Activated naive CD8-positive, alpha-beta T cell (primary cell): ENCODE results near the gene CARS1.

Experiments
- H3K27ac Mint-ChIP-seq: one replicate; pipeline ENCODE4 v1.8.0; 2021; ENCODE audit warnings: mixed read lengths
- H3K27me3 Mint-ChIP-seq: one replicate; pipeline ENCODE4 v1.8.0; 2021; ENCODE audit warnings: mixed read lengths
- H3K36me3 Mint-ChIP-seq: one replicate; pipeline ENCODE4 v1.8.0; 2021; ENCODE audit warnings: mixed read lengths
- H3K4me1 Mint-ChIP-seq: one replicate; pipeline ENCODE4 v1.8.0; 2021; ENCODE audit warnings: low read depth, mixed read lengths
- H3K4me3 Mint-ChIP-seq: one replicate; pipeline ENCODE4 v1.8.0; 2021; ENCODE audit warnings: mild to moderate bottlenecking, mixed read lengths
- H3K9me3 Mint-ChIP-seq: one replicate; pipeline ENCODE4 v1.8.0; 2021; ENCODE audit warnings: low read depth, mixed read lengths

CARS1 gene

DNA sequence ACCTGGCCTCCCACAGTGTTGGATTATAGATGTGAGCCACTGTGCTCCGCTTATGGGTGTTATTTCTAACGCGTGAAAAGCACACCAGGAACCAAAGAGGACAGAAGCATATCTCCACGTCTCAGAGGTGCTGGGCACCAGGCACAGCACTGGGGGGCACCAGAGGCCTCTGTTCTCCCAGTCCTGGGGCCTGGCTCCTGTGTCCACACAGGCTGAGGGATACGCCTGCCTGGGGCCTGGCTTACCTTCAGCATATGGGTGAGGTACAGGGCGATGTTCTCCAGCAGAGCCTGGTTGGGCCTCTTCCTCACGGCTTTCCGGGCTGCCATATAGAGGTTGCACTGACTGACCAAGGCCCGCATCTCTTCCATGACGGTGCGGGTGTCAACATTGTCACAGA, 40.4 kb downstream of the CARS1 start:
- peak overlapping the region; percentile 82 for H3K27ac Mint-ChIP-seq
- no peaks in the 10 kb centered on the region for H3K9me3 Mint-ChIP-seq
- H3K4me3 Mint-ChIP-seq, result peak overlapping the region; percentile 30
- H3K36me3 Mint-ChIP-seq, result peaks cover 13% of the 10 kb centered on the region
- H3K27me3 Mint-ChIP-seq, result no peaks in the 10 kb centered on the region
- H3K4me1 Mint-ChIP-seq, result peaks cover 80% of the 10 kb centered on the region

- no peaks in the 10 kb centered on the region for H3K9me3 Mint-ChIP-seq
- H3K4me1 Mint-ChIP-seq, result peaks cover 74% of the 10 kb centered on the region
- H3K27me3 Mint-ChIP-seq, result no peaks in the 10 kb centered on the region
- peak overlapping the region; percentile 34 for H3K27ac Mint-ChIP-seq
- H3K36me3 Mint-ChIP-seq, result peaks cover 13% of the 10 kb centered on the region
- H3K4me3 Mint-ChIP-seq, result no peak overlapping the region
Observed at GRCh38 chr11:3015796-3016195, 41.4 kb downstream of the CARS1 start.

- Mint-ChIP-seq H3K4me3 (peak overlapping the region; percentile 72), H3K27ac (peak overlapping the region; percentile 91), H3K36me3 (peaks cover 15% of the 10 kb centered on the region), H3K9me3 (no peaks in the 10 kb centered on the region), H3K4me1 (peaks cover 70% of the 10 kb centered on the region), H3K27me3 (no peaks in the 10 kb centered on the region)
Observed at GRCh38 chr11:3014943-3015342, 42.3 kb downstream of the CARS1 start.

DNA sequence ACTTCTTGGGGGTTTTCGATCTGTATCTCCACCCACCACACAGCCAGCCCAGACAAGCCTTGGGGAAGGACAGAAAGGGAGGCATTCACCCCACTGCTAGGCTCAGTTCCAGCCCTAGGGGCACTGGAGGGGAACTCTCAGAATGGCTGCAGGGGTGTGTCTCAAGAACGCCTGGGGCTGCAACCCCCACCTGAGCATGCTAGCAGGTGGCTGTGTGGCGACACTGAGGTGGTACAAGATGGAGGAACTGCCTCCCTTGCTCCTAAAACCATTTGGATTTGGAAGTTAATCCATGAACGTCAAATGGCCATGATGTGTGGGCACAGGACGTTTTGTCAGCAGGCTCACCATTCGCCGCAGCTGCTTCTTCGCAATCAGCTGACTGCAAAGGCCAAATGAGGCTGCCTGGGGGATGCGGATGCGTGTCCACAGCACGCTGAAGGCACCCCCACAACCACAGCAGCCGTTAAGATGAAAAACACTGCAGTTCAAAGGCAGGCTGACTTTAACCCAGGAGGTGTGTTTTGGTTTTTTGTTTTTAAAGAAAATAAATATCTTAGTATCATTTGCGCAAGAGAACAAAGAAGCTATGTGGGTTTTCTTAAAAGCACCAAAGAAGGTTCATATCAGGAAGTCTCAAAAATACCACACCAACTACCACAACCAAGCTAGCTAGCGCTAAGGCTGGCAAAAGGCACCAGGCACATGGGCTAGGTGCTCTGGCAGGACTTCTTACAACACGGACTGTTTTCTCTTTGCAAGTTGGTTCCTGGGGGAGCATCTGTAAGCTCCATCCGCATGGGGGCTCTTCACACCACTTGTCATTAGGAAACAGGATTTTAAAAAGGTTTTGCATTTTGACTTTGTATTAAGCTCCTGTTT, 42.9 kb downstream of the CARS1 start:
- Mint-ChIP-seq H3K9me3 (no peaks in the 10 kb centered on the region), H3K4me1 (peaks cover 76% of the 10 kb centered on the region), H3K27ac (peak overlapping the region; percentile 91), H3K4me3 (peak overlapping the region; percentile 72), H3K36me3 (peaks cover 17% of the 10 kb centered on the region), H3K27me3 (no peaks in the 10 kb centered on the region)

GRCh38 chr11:3011891-3012885, 45.0 kb downstream of the CARS1 start:
- Mint-ChIP-seq H3K36me3 (peaks cover 15% of the 10 kb centered on the region), H3K4me3 (no peak overlapping the region), H3K27me3 (no peaks in the 10 kb centered on the region), H3K9me3 (no peaks in the 10 kb centered on the region), H3K4me1 (peaks cover 79% of the 10 kb centered on the region), H3K27ac (no peak overlapping the region)

- H3K27me3 Mint-ChIP-seq, result no peaks in the 10 kb centered on the region
- H3K4me3 Mint-ChIP-seq, result no peak overlapping the region
- H3K36me3 Mint-ChIP-seq, result peaks cover 13% of the 10 kb centered on the region
- H3K27ac Mint-ChIP-seq, result no peak overlapping the region
- H3K4me1 Mint-ChIP-seq, result peaks cover 76% of the 10 kb centered on the region
- no peaks in the 10 kb centered on the region for H3K9me3 Mint-ChIP-seq
Observed at GRCh38 chr11:3010521-3011275, 46.5 kb downstream of the CARS1 start.

GRCh38 chr11:3010004-3010403, 47.2 kb downstream of the CARS1 start:
- Mint-ChIP-seq H3K4me1 (peaks cover 74% of the 10 kb centered on the region), H3K4me3 (peak overlapping the region; percentile 27), H3K27me3 (no peaks in the 10 kb centered on the region), H3K9me3 (no peaks in the 10 kb centered on the region), H3K27ac (peak overlapping the region; percentile 64), H3K36me3 (peaks cover 9% of the 10 kb centered on the region)

GRCh38 chr11:3009481-3009880, 47.7 kb downstream of the CARS1 start:
- H3K27me3 Mint-ChIP-seq, result no peaks in the 10 kb centered on the region
- peaks cover 70% of the 10 kb centered on the region for H3K4me1 Mint-ChIP-seq
- H3K36me3 Mint-ChIP-seq, result peaks cover 7% of the 10 kb centered on the region
- no peaks in the 10 kb centered on the region for H3K9me3 Mint-ChIP-seq
- no peak overlapping the region for H3K4me3 Mint-ChIP-seq
- H3K27ac Mint-ChIP-seq, result peak overlapping the region; percentile 78

GRCh38 chr11:3008746-3009336, 48.4 kb downstream of the CARS1 start:
- H3K27ac Mint-ChIP-seq, result peak overlapping the region; percentile 78
- H3K27me3 Mint-ChIP-seq, result no peaks in the 10 kb centered on the region
- H3K36me3 Mint-ChIP-seq, result peaks cover 7% of the 10 kb centered on the region
- no peaks in the 10 kb centered on the region for H3K9me3 Mint-ChIP-seq
- H3K4me1 Mint-ChIP-seq, result peaks cover 70% of the 10 kb centered on the region
- H3K4me3 Mint-ChIP-seq, result no peak overlapping the region

DNA sequence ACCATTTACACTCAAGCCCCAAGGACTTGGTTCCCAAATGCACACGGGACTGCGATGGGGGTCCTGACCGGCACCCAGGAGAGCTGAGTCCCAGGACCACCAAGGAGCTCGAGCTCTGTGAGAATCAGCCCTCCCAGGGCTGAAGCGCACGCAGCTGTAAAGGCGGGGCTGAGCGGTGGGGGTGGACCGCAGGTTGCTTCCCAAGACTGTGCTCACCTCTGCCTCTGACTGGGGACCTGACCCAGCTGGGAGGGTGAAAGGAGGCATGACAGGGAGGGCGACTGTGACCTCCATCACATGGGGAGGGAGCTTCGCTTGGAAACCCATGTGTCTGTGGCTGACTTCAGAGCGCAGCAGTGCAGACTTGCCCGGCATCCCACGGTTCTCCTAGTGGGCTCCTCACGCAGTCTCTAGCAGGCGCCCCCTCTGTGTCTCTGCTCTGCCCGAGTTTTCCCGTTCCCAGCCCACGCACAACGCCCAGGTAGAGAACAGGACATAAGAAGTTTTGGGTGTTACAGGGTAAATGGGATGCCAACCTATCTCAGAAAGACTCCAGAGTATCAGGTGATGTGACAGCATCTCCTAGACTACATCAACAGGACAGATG, 49.7 kb downstream of the CARS1 start:
- peaks cover 70% of the 10 kb centered on the region for H3K4me1 Mint-ChIP-seq
- H3K27ac Mint-ChIP-seq, result peak overlapping the region; percentile 77
- peaks cover 5% of the 10 kb centered on the region for H3K36me3 Mint-ChIP-seq
- H3K9me3 Mint-ChIP-seq, result no peaks in the 10 kb centered on the region
- H3K4me3 Mint-ChIP-seq, result peak overlapping the region; percentile 79
- H3K27me3 Mint-ChIP-seq, result no peaks in the 10 kb centered on the region

- Mint-ChIP-seq H3K9me3 (no peaks in the 10 kb centered on the region), H3K36me3 (peaks cover 4% of the 10 kb centered on the region), H3K27me3 (no peaks in the 10 kb centered on the region), H3K4me3 (peak overlapping the region; percentile 79), H3K27ac (peak overlapping the region; percentile 77), H3K4me1 (peaks cover 68% of the 10 kb centered on the region)
Observed at GRCh38 chr11:3006505-3007260, 50.5 kb downstream of the CARS1 start.

DNA sequence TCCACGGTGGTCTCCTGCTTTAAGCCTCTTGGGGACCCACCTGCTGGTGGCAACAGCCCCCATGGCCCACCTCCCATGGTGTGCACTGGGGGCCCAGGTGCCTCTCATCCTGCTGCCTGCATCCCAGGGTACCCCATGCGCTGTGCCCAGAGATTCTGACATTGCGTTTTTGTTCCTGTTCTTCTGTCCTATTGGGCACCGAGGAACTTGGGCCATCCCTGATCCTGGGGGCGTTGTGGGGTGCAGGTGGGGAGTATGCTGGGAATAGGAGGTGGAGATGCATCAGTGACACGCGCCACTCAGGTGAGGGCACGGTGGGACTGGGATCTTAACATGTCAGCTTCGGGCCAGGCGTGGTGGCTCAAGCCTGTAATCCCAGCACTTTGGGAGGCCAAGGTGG, 52.7 kb downstream of the CARS1 start:
- Mint-ChIP-seq H3K4me1 (peaks cover 59% of the 10 kb centered on the region), H3K9me3 (no peaks in the 10 kb centered on the region), H3K4me3 (no peak overlapping the region), H3K27ac (no peak overlapping the region), H3K27me3 (no peaks in the 10 kb centered on the region), H3K36me3 (peaks cover 3% of the 10 kb centered on the region)
